Gastrocnemius medialis (tissue), 4 donors: ENCODE results near the gene RBFOX2.

Experiments used
- CTCF ChIP-seq, 5 experiments: fragments of 450-650 bp in 3 of 5; fragments of 200-600 bp in 2 of 5; sonication (generic) in 2 of 5; IDR thresholded peaks in 4 of 5; conservative IDR thresholded peaks in 1 of 5; 1 replicate in 4 of 5; 2 replicates in 1 of 5; pipeline ENCODE4 v1.5.1; 2016 to 2019; ENCODE audit warnings: antibody characterized with exemption in 5 of 5, mild to moderate bottlenecking in 3 of 5, moderate library complexity in 3 of 5
- POLR2A ChIP-seq, 2 donors: fragments of 450-650 bp; IDR thresholded peaks; one replicate each; pipeline ENCODE4 v1.6.1; 2017; ENCODE audit warnings: antibody characterized with exemption in 2 of 2, mild to moderate bottlenecking in 2 of 2, moderate library complexity in 2 of 2

GRCh38 chr22:35731321-35731720 is 297.3 kb downstream of the RBFOX2 start:
- no peak for TF ChIP-seq CTCF (IDR thresholded peaks at IDR 0.05 in 4 of 5, conservative IDR thresholded peaks at IDR 0.05 in 1 of 5)
- no peak for TF ChIP-seq POLR2A (IDR thresholded peaks at IDR 0.05)
